ENCODE measurements around the gene FBXL17.
A peak's percentile ranks its signal among the peaks of the same experiment; 100 is the strongest.

FBXL17 gene

DNA sequence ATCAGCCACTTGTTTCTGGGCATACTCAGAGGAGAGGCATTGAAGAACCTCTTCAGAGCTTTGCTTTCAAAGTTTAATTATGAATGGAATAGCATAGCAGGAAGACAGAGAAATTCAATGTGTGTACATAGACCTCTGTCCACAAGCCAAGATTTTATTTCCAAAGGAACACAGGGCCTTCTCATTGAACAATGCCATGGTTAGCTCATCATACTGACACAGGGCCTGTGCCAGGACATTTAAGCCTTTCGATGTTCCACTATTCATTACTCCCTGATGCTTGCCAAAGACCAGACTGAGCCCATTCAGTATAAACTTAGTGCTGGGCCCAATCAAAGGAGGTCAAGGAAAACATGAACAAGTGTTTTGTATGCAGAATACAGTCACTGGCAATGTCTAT lies 280.8 kb downstream of the FBXL17 start:
- DNase-seq: peak in 37 of 51 donors; percentile 0 to 93 (median 48)

DNA sequence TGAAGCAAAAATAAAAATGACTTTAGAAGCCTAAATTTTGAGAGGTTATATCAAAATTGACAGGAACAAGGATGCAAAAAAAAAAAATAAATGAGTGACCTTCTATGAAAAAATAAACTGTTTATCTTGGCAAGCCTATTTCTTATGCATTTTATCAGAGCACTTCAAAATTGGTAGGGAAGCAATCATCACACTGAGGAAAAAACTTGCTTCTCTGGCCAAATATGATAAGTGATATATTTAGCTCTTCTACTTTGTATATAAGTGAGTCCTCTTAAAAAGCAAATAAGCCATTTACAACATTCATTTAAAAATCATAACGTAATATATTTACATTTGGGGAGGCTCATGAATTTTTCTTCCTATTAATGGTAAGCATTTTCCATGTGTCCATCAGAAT lies 287.1 kb downstream of the FBXL17 start:
- no peak for DNase-seq

- DNase-seq: no peak
Measured at GRCh38 chr5:108093186-108093585, 288.7 kb downstream of the FBXL17 start.

GRCh38 chr5:108090946-108091345 lies 291.0 kb downstream of the FBXL17 start:
- no peak for DNase-seq

- no peak for DNase-seq
Measured at GRCh38 chr5:108084105-108084504, 297.8 kb downstream of the FBXL17 start.

DNA sequence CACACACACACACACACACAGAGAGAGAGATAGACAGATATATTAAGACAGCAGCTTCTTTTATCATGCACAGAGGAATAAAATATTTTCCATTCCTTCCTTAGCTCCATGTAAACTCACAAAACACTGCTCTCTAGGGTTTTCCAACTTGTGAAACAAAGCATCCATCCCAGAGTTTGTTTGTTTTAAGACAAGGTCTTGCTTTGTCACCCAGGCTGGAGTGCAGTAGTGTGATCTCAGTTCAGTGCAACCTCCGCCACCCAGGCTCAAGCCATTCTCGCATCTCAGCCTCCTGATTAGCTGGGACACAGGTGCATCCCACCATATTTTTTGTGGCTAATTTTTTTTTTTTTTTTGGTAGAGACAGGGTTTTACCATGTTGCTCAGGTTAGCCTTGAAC lies 298.7 kb downstream of the FBXL17 start:
- no peak for DNase-seq

DNA sequence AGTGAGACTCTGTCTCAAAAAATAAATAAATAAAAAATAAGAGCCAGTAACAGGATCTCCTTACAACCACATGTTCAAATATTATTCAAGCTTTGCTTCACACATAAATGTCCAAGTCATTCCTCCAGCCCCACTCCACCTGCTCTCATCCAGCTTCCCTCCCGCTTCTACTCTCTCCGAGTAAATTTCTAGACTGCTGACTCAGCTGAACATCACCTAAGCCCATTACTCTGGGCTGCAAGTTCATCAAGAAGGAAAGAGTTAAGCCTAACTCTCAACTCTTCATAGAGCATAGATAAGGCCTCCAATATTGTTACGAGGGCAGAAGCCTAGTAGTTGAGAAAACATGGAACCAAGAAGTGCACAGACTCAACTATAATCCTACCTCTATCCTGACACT lies 300.2 kb downstream of the FBXL17 start:
- no peak for DNase-seq

DNA sequence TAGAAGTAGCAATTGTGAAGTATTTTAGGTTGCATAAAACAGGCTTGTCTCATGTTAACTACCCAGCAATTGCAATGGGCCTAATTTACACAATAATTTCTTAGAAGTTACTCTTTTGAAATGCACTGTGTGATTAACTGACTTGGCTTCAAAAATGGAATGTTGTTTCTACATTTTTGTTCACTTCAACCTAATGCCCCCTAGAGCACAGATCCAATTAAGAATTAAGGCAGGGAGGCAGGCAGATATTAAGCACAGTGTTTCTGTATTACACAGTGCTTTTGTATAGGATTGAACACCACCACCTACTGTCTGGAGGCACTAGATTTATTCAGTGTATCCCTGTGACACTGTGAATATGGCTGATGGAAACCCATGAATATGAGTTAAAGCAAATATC lies 302.1 kb downstream of the FBXL17 start:
- no peak for DNase-seq

- DNase-seq: no peak
Measured at GRCh38 chr5:108078882-108079281, 303.0 kb downstream of the FBXL17 start.

GRCh38 chr5:108078345-108078744 lies 303.6 kb downstream of the FBXL17 start:
- DNase-seq: no peak

- DNase-seq: no peak
Measured at GRCh38 chr5:108074626-108075025, 307.3 kb downstream of the FBXL17 start.

- no peak for DNase-seq
Measured at GRCh38 chr5:108064302-108064701, 317.6 kb downstream of the FBXL17 start.

DNA sequence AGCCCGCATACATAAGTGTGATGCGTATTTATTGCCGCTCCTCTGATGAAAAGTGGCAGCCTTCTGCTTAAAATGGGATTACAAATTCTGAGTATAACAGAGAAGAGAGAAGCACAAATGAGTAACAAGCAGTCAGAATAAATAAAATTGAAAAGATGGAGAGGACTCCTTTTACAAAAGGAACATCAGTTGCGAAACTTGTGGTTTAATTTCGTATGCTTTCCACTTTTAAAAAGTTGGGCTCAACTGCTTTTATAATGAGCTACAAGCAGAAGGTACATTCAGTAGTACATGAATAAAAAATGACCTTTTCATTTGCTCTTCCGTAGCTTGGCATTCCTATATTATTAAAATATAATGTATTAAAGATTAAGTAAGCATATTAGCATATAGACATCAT lies 320.0 kb downstream of the FBXL17 start:
- DNase-seq: no peak

- DNase-seq: no peak
Measured at GRCh38 chr5:108060340-108060739, 321.6 kb downstream of the FBXL17 start.

GRCh38 chr5:108059334-108059733 lies 322.6 kb downstream of the FBXL17 start:
- DNase-seq: no peak

GRCh38 chr5:108054349-108054748 lies 327.5 kb downstream of the FBXL17 start:
- DNase-seq: no peak

- no peak for DNase-seq
Measured at GRCh38 chr5:108046955-108047670, 334.8 kb downstream of the FBXL17 start.

DNA sequence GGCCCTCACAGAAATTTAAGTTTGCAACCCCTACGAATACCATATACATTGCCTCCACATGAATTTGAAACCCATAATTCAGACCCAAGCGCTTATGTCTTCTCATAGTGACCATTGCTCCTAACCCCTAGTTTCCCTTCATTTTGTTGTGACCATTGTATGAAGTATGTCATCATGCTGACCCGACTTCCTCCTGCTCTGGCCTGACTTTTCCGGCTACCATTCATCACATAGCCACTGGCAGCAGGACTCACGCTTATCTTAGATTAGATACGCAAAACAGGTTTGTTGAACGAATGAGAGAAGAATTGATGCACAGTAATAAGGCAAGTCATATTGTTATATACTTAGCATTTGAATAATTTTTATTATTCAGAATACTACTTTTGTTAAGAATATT lies 345.4 kb downstream of the FBXL17 start:
- DNase-seq: no peak

DNA sequence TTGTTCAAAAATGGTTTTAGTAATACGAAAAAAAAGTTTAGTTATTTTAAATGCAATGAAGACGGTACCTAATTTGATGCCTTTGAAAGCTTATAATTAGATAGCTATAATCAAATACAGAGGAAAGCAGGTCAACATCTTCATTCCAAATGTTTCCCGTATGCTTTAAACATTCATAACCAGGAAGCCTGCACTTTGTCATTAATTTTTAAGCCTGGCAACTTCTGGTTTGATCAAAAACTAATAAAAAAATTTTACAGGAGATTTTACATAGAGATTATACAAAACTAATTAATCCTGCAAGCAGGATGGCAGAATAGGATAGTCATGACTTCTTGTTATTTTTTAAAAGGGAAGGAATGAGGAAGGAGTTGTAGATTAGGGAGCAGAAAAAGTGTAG lies 353.0 kb downstream of the FBXL17 start:
- no peak for DNase-seq

DNA sequence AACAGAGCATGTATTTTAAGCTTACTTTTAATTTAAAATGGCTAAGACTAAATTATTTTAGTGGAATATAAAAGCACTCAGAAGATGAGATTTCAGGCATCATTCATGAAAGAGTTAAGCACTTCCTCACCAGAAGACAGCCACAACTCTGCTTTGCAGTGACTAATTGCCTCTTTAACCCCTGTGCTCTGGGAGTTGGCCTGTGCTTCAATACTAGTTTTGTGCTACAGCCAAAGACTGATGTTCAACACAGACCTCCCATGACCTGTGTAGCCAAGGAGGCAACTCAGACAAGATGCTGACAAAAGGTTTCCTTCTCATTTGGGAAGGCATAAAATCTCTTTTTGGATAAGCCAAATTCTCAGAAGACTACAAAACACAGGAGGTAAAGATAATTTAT lies 353.5 kb downstream of the FBXL17 start:
- no peak for DNase-seq

DNA sequence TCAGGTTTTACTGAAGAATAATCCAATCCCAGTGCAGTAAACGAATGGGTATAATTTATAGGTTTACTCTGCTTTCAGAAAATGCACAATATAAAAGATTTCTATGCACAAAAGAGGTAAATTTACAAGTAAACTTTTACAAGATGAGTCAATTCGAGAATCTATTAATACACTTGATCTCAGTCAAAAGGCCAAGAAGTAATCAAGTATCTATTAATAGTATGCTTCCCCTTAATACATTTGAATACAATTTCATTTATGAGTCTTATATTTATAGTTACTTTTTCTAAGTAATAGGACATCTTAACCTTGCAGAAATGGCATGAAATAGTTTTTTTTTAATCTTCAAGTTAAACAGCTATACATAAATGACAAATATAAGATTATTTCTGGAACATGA lies 355.9 kb downstream of the FBXL17 start:
- DNase-seq: no peak

DNA sequence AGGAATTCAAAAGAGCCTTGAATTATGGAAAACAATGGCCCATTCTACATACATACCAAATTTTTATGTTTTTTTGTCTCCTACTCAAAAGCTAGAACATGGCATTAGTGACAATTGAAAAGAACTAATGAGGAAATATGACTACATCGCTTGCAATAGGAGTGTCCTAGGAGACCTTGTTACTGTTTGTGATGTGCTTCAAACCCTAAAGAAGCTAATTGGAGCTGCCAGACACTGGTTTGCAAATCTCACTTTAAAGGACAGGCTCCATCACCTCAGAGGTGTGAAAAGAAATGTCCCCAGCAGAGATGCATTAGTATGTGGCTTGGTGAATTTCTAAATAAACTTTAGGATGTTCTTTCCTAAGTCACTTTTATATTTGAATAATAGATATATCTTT lies 356.9 kb downstream of the FBXL17 start:
- DNase-seq: no peak

DNA sequence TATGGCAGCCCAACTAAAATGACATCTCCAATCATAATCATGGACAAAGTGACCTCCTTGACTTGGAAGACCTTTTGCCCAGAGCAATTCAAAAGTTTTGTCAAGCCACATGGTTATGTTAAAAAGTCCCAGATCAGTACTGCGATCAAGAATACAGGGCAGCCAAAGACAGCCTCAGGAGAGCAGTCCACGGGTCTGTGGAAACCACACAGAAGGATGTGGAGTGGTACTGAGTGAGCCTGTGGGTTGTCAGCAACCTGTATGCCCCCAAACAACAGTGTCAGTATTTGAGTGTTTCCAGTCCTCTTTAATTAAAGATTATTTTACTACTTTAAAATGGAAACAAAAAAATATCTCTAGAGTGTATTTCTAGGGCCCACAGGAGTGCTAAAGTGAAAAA lies 365.8 kb downstream of the FBXL17 start:
- no peak for DNase-seq

GRCh38 chr5:108006791-108007190 lies 375.1 kb downstream of the FBXL17 start:
- no peak for DNase-seq

Data from hypothalamus (tissue), 51 donors.